GM12891 (cell line): Measurements from ENCODE around the gene MPO. TPM values are rescaled to one million over a fixed set of nuclear protein-coding genes. Genes with fewer than 3 reads are reported as not detected.
A peak's percentile ranks its signal among the peaks of the same experiment; 100 is the strongest.

ENCODE experiments used
- DNase-seq: peaks from one replicate; pipeline ENCODE4 v3.0.0; 2011; ENCODE audit warnings: low spot score; ENCODE audit not compliant: insufficient read length
- FAIRE-seq: peaks from 2 replicates; lab custom pipeline; 2011; peaks lifted over from hg19 to GRCh38; lab: Jason Lieb, UNC
- PAX5 ChIP-seq: IDR thresholded peaks from 2 replicates; pipeline ENCODE4 v1.6.1; 2011; ENCODE audit warnings: low read length, moderate library complexity, mild to moderate bottlenecking; ENCODE audit not compliant: insufficient read depth, severe bottlenecking
- POLR2A ChIP-seq: IDR thresholded peaks from 2 replicates; pipeline ENCODE4 v1.6.1; 2011; ENCODE audit warnings: low read depth, low read length, control low read depth
- POLR2AphosphoS5 ChIP-seq: IDR thresholded peaks from 2 replicates; pipeline ENCODE4 v1.6.1; 2011; ENCODE audit warnings: low read depth, low read length, control low read depth
- POU2F2 ChIP-seq: IDR thresholded peaks from 2 replicates; pipeline ENCODE4 v1.6.1; 2011; ENCODE audit warnings: low read depth, mild to moderate bottlenecking, control low read depth, low read length, moderate library complexity
- SPI1 ChIP-seq: IDR thresholded peaks from 2 replicates; pipeline ENCODE4 v1.6.1; 2011; ENCODE audit warnings: low read depth, low read length, control low read depth
- TAF1 ChIP-seq: IDR thresholded peaks from 2 replicates; pipeline ENCODE4 v1.6.1; 2011; ENCODE audit warnings: low read depth, low read length, control low read depth
- polyA plus RNA-seq: library from polyadenylated mRNA; unstranded; fragments of >200 nt; gene quantifications from one replicate; pipeline ENCODE4 v1.2.1, GENCODE V29; 2012; ENCODE audit warnings: low read depth, missing spikeins, inconsistent platforms; ENCODE audit not compliant: missing spikeins

The MPO gene
- polyA plus RNA-seq = 0.15 TPM

GRCh38 chr17:58280480-58281217 lies at the start of gene MPO:
Gene MPO (minus strand): TSS chr17:58280935. CDS start chr17:58280758, 177 bp downstream.
- TF ChIP-seq SPI1 = no peak
- FAIRE-seq = no peak
- no peak for DNase-seq

DNA sequence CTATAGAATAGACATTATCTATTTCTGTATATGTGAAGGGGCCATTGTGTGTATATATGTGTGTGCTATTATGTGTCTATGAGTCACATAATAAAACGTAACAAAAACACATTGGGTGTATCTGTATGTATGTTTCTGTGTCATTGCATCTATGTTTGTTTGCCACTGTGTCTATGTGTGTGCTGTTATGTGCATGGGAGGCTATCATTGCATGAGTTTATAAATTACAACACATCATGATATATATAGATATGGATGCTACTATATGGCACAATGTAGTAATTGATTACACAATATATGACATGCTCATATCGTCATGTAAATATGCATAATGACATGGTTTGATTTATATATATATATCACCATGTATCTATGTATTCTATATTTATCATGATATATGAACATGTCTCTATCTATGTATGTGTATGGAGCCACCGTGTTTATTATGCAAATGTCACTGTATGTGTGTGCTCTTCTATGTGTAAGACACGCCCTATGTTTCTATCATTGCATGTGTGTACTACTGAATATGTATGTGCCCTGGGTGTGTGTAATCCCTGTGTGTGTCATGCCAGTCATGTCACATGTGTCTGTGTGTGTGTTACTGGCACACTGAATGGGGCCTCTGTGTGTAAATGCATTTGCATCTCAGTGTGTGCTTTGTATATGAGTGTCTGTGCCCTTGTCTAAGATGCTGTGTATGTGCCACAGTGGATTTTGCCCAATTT lies 49.2 kb upstream of the MPO start:
- FAIRE-seq = no peak
- DNase-seq = no peak
- TF ChIP-seq PAX5 (no peak), POLR2A (peak; percentile 93), TAF1 (0 out of 2 replicates have a peak, but pooled peaks have one; percentile 16), POLR2AphosphoS5 (peak; percentile 93), SPI1 (no peak), POU2F2 (peak; percentile 99)

- no peak for DNase-seq
- TF ChIP-seq POLR2A (peak; percentile 100), POU2F2 (peak; percentile 99), PAX5 (no peak), SPI1 (peak; percentile 94), POLR2AphosphoS5 (peak; percentile 100), TAF1 (peak; percentile 62)
- peak; percentile 98 for FAIRE-seq
Measured at GRCh38 chr17:58329035-58329809, 48.5 kb upstream of the MPO start.

DNA sequence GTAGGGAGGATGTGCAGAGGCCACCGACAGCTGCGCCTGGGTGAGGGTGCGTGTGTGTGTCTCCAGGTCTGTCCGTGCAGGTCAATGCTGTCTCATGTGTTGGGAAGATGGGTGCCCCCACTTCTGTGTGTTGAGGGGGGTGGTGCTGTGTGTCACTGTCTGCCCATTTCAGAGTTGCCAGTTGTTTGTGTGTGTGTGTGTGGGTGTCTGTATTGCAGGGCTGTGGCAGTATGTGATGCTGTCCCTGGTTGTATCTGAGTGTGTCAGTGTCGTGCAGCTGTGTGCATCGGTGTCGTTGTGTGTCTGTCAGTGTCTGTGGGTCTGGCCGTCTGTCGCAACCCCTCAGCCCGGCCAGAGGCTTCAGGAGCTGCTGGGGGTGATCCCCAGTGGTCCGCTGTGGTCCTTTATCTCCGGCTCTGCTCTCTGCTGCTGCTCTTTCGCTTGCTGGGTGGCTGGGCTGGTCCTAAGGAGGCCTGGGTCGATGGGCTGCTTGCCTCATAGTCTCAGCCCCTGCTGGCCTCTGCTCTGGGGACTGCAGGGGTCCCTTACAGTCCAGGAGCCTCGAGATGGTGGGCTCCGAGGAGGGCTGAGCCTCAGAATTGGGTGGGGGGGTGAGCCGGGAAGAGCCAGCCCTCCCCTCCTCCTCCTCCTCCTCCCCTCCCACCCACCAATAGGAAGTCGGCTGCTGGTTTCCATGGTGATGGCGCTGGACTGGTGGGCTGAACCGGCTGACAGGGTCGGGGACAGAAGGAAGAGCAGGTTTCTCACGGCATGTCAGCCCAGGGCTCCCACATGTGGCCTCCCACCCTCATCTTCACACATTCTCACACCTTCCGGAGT lies 47.7 kb upstream of the MPO start, which contains the start of gene TSPOAP1:
Gene TSPOAP1, minus strand, starts transcription at position 601 of the 840 bp plus-strand sequence. CDS start 875 bp downstream, outside the sequence.
- no peak for DNase-seq
- no peak for FAIRE-seq
- TF ChIP-seq POU2F2 = peak; percentile 91
- peak; percentile 99 for TF ChIP-seq POLR2AphosphoS5
- peak; percentile 99 for TF ChIP-seq POLR2A
- 0 out of 2 replicates have a peak, but pooled peaks have one; percentile 19 for TF ChIP-seq SPI1
- TF ChIP-seq TAF1 = 0 out of 2 replicates have a peak, but pooled peaks have one; percentile 22
- peak; percentile 58 for TF ChIP-seq PAX5

DNA sequence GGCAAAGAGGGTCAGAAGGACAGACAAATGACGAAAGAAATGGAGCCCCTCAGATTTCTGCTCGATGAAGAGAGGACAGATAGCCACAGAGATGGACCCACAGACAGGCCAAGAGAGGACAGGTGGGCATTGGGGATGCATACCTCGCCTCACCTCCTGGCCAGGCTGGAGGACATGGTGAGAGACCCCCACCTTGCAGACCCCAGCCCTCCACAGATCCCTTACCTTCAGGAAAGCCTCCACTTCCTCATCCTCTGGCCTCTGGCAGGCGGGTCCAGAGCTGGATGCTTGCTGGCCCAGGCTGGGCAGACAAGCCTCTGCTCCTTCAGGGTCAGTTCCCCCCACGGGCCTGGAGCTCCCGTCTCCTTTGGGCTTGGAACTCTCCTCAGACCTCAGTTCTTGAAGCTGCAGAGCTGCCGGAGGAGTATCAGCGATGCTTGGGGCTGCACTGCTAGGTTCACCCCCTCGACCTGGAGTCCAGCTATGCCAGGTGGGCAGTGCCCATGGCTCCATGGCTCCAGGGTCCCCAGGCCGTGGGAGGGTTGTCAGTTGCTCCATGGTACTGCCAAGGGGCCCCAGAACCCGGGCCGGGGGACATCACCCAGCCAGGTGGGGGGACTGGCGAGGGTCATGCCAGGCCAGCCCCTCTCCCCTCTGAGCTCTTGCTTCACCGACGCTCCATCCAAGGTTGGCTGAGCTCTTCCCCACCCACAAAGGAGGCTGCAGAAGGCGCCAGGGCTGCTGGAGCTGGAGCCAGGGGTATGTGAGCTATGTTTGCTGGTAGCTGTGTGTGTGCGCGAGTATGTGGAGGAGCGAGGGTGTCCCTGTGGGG lies 46.8 kb upstream of the MPO start:
- DNase-seq (no peak), FAIRE-seq (no peak)
- TF ChIP-seq POLR2AphosphoS5 (peak; percentile 40), POLR2A (no peak), POU2F2 (0 out of 2 replicates have a peak, but pooled peaks have one; percentile 72), PAX5 (no peak), SPI1 (peak; percentile 37; the same call in 1 of the 2 replicates), TAF1 (no peak)

DNA sequence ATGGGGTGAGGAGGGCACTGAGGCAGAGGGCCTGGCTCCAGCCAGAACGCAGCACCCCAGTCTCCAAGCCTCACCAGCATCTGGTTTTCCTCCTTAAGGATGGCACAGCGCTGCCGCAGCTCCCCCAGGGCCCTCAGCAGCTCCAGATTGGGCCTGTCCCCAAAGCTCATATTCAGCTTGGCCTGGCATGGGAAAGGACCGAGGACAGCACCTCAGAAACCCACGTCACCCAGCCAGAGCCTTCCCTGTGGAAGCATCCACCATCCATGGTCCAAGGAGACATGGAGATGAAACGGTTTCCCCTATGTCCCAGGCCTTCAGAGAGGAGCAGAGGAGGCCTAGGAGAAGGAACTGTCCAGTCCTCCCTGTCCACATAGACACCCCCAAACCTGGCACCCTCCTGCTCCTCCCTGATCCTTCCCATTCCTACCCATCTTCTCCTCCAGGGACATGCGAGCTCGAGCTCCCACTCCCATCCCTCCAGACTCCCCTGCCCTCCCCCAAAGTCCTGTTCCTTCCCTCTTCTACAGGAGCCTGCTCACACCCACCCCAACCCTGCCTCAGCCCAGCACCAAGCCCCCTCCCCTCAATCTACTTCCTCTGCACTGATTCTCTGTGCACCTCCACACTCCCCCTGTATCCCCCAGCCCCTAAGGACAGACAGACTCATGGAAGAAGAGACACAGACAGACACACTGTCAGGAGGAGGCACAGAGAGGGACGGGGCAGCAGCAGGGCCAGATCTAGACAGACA lies 46.1 kb upstream of the MPO start:
- FAIRE-seq = no peak
- no peak for DNase-seq
- peak; percentile 4; the same call in 1 of the 2 replicates for TF ChIP-seq POLR2A
- no peak for TF ChIP-seq TAF1
- TF ChIP-seq SPI1 = no peak
- TF ChIP-seq POU2F2 = no peak
- no peak for TF ChIP-seq PAX5

DNA sequence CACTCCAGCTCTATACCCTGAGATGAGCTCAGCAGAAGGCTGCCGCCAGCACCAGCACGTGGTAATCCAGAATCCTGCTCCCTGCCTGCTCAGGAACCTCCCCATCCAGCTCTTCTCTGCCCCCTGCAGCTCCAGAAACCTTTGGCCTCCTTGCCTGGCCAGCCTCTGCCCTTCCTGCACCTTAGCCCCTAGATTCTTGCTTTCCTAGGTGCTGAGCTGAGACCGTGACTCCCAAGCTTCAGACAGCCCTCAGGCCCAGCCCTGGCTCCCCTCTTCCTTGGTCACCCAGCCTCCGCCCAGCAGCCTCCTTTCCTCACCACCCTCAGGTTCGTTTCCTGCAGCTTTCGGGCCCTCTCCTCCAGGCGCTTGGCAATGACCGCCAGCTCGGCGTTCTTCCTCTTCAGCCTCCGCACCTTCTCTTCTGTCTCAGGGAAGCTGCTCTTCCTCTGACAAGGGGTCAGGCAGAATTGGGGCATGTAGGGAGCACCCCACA lies 45.3 kb upstream of the MPO start:
- TF ChIP-seq POLR2AphosphoS5 (peak; percentile 16; the same call in 1 of the 2 replicates), PAX5 (no peak)
- no peak for DNase-seq
- FAIRE-seq = no peak

DNA sequence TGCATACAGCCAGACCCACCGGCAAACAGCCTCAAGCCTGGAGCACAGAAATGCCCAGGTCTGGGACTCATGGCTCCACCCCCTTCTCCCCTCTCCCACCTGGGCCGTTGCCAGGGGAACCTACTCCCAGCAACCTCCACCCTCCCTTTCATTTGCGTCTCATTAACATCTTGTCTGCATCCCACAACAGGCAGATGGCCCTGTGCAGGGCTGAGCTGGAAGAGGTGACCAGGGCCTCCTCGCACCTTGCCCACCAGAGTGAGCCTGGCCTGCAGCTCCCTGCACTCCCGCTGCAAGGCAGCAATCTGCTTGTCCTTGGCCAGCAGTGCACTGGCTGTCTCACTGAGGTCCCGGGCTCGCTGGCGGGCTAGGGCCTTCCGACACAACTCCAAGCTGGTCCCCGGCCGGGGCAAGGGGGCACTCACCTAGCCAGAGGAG lies 44.6 kb upstream of the MPO start:
- DNase-seq = no peak
- TF ChIP-seq POU2F2 (no peak), TAF1 (no peak), PAX5 (no peak), POLR2AphosphoS5 (no peak; the same call in 1 of the 2 replicates), POLR2A (no peak), SPI1 (no peak)
- peak; percentile 64 for FAIRE-seq
